Pericardium fibroblast (primary cell): Measurements from ENCODE around the gene MSH4. TPM values are rescaled to one million over a fixed set of nuclear protein-coding genes. Genes with fewer than 3 reads are reported as not detected.

ENCODE experiments used
- total RNA-seq: library from RNA; depleted of rRNA; stranded (reverse); fragments of >200 nt; gene quantifications from 2 replicates; pipeline ENCODE4 v1.2.3, GENCODE V29; 2015

Gene MSH4
- 0.17 TPM in 1 of 2 replicates, not detected in the other for total RNA-seq

DNA sequence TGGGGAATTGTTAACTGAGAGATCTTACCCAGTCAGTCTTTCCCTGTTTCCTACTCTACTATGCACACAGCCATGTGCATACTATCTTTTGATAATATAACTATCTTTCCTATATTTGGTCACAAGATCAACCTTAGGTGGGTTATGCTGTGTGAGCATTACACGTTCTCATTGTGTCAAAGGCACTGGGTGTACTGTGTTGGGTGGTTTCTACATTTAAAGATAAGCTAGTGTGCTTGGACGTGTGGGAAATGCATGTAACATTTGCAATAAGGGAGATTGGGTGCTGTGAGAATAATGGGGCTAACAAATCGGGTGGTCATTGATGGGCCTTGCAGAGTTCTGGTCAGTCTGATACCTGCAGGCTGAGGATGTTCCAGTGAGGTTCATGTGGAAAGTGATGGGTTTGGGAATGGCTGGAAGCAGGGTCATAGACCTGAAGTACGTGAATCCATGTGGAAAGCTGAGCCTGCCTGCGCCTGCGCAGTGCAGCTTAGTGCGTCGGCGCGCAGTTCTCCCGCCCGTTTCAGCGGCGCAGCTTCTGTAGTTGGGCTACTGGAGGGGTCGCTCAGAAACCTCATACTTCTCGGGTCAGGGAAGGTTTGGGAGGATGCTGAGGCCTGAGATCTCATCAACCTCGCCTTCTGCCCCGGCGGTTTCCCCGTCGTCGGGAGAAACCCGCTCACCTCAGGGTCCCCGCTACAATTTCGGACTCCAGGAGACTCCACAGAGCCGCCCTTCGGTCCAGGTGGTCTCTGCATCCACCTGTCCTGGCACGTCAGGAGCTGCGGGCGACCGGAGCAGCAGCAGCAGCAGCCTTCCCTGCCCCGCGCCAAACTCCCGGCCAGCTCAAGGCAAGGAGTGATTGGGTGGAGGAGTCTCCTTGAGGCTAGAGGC is at the start of gene MSH4:
MSH4 (plus strand) TSS at position 507 of the 897 bp plus-strand sequence; CDS start at position 611, 104 bp downstream.

DNA sequence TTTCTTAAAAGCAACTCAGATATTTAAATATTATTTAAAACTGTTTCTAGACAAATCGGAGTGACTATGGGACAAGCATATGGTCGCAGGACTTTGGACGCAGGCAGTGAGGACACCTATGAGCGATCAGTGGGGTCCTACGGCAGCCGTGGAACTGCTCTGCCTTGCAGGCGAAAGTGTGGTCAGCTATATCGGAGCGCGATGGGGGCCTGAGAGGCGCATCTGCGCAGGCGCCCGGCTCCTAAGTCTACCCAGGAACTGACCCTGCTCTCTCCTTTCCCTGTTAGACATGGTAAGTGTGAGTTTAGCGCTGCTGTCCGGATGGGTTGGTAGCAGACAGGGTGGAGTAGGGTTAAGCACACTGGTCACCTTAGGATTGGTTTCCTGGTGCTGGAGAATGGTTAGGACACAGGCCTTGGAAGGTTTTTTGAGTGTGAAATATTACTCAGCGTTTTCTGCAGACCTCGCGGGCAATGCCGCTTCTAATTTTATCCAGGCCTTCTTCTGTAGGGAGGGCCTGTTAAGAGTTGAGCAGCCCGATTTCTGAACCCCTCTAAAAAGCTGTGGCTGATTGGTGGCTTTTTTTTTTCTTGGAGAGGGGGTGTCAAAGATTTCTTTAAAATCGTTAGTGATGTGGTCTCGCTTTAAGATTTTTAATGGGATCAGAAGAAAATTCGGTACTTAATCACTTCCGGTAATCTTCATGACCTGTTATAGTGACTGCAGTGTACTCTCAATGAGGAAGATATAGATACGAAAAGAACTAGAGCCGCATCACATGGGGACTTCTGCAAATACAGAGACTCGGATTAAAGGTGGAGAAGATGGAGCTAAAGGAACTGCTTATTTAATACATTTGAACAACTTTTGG is 10.5 kb upstream of the MSH4 start, which contains the start of gene RABGGTB:
RABGGTB (plus strand) TSS at position 274 of the 871 bp plus-strand sequence; CDS start at position 290, 16 bp downstream.

DNA sequence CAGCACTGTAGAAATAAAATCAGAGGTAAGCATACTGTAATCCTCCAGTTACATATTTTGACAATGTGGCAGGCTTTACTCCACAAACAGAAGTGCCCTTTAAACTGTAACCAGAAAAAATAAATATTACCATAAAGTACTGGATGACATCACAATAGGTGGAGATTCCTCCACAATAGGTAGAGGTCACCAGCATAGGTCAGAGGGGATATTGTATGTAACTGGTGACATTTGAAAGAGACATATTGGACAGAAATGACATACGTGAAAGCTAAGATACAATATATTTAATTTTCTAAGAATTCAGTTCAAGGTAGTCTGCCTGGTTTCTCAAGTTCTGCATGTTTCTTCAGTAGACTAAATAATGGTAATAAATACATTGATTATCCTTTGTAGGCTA is 135.6 kb downstream of the MSH4 start, which contains the start of gene ASB17:
ASB17 (minus strand) TSS at position 101 of the 400 bp plus-strand sequence. CDS start 113 bp downstream, outside the sequence.

Other genes with a start within 250 kb of the MSH4 start
- gene SLC44A5, start 185.8 kb upstream of the MSH4 start, total RNA-seq, result under 0.01 and 0.26 TPM in 2 replicates
- 22.4 and 34.2 TPM in 2 replicates for gene ACADM, start 72.2 kb upstream of the MSH4 start, total RNA-seq
- gene RABGGTB, start 10.6 kb upstream of the MSH4 start, total RNA-seq, result 34.1 and 52.0 TPM in 2 replicates
- gene ASB17, start 135.5 kb downstream of the MSH4 start, total RNA-seq, result not detected in 2 replicates